Retinal pigment epithelial cell (primary cell): ENCODE results near the gene SVOPL.

Source experiments
- DNase-seq: peaks from one replicate; pipeline ENCODE4 v3.0.0-alpha.2; 2010; ENCODE audit warnings: low read depth
- H3K4me3 ChIP-seq: 2 replicates; pipeline ENCODE4 v1.5.1; 2011; ENCODE audit warnings: mild to moderate bottlenecking, low read length, control low read depth, moderate library complexity
- CTCF ChIP-seq: conservative IDR thresholded peaks from 2 replicates; pipeline ENCODE4 v1.5.1; 2011; ENCODE audit warnings: low read depth, low read length, control low read depth, inconsistent platforms

Gene SVOPL

GRCh38 chr7:138608275-138608674, 92.9 kb downstream of the SVOPL start:
- no peak for TF ChIP-seq CTCF
- DNase-seq: no peak
- H3K4me3 ChIP-seq: no peak overlapping the region

GRCh38 chr7:138607216-138608126, 93.7 kb downstream of the SVOPL start:
- no peak overlapping the region for H3K4me3 ChIP-seq
- DNase-seq: no peak
- TF ChIP-seq CTCF: no peak

DNA sequence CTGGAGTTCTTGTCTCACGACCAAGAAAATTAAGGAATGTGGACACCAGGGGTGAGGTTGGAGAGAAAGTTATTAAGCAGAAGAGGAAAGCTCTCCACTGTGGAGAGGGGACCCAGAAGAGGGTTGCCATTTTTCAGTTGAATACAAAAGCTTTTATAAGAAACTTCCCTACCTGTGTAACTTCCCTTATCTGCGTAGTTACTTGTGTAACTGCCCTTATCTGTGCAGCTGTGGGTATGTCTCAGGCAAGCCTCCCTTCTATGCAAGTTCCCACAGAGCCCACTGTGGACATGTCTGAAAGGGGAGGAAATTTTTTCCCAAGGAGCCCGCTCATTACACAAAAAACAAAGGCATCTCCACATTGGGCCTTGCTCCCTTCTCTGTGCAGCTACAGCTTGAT, 94.9 kb downstream of the SVOPL start:
- no peak for DNase-seq

GRCh38 chr7:138603549-138604318, 97.4 kb downstream of the SVOPL start:
- no peak overlapping the region for H3K4me3 ChIP-seq
- no peak for TF ChIP-seq CTCF
- no peak for DNase-seq

More for the DNA sequence above, 94.9 kb downstream of the SVOPL start:
- TF ChIP-seq CTCF: no peak
- H3K4me3 ChIP-seq: no peak overlapping the region

DNA sequence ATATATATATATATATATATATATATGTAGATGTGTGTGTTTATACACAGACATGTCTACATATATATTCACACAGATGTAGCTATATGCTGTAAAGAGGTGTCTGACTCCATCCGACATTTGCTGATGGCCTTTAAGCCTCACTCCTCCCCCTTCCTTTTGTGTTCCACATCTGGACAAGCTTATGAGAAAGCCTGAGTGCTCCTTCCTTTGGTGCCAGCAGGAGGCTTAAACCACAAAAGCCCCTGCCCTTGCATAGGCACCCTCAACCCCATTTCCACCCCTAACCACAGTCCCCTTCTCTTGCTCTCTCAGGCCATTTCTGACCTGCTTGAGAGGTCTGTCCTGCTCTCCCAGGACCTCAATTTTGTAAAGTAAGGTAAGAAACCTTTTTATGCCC, 98.7 kb downstream of the SVOPL start:
- DNase-seq: no peak
- TF ChIP-seq CTCF: no peak
- H3K4me3 ChIP-seq: no peak overlapping the region

DNA sequence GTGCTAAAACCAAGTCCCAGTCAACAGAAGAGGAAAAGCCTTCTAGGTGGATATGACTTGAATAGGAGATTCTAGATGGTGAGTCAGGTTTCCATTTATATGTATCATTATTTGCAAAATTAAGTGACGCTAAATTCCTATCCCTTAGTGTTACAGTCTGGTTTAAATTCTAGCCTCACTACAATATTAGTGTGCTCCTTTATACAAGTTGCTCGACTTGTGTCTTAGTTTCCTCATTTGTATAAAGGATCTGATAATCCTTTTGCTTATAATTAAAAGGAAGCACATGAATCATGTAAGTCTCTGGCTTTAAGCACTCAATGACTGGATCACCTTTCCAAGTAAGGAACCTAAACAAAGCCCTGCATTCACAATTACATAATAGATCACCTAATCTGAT, 105.7 kb downstream of the SVOPL start:
- peak; percentile 34 for DNase-seq
- no peak overlapping the region for H3K4me3 ChIP-seq
- no peak for TF ChIP-seq CTCF
